Measurements from ENCODE around the gene CDHR2. TPM values are rescaled to one million over a fixed set of nuclear protein-coding genes. Genes with fewer than 3 reads are reported as not detected.

Gene CDHR2
- total RNA-seq, result under 1 TPM in 3 of 4 donors, not detected in 1; under 0.01 to 0.35 (median 0.09) TPM

- H3K27ac ChIP-seq, result no peak within 1 kb of the TSS
- no peak for DNase-seq
- no peaks in the 10 kb centered on the region for H3K4me1 ChIP-seq
- H3K9me3 ChIP-seq, result no peaks in the 10 kb centered on the region
- H3K4me3 ChIP-seq, result no peak within 1 kb of the TSS
- intact Hi-C loops (cut with DNase I; ENCODE audit: low total_unique reads), result no loop called here
- no peaks in the 10 kb centered on the region for H3K36me3 ChIP-seq
- no peaks in the 10 kb centered on the region for H3K27me3 ChIP-seq
- no peak for TF ChIP-seq POLR2A (IDR thresholded peaks at IDR 0.05)
- TF ChIP-seq CTCF (IDR thresholded peaks at IDR 0.05), result no peak
These were observed at the start of gene CDHR2 for GRCh38 chr5:176548967-176549444. Gene CDHR2 (plus strand): TSS chr5:176549342. CDS start chr5:176565353, 16,011 bp downstream.

GRCh38 chr5:176500511-176500910 is 48.6 kb upstream of the CDHR2 start:
- Histone ChIP-seq H3K27me3 (no peaks in the 10 kb centered on the region), H3K4me3 (no peak overlapping the region), H3K27ac (no peak overlapping the region), H3K36me3 (no peaks in the 10 kb centered on the region), H3K9me3 (no peaks in the 10 kb centered on the region), H3K4me1 (no peaks in the 10 kb centered on the region)
- intact Hi-C loops (cut with DNase I; ENCODE audit: low total_unique reads), result no loop called here
- no peak for DNase-seq
- TF ChIP-seq CTCF (IDR thresholded peaks at IDR 0.05), result no peak
- TF ChIP-seq POLR2A (IDR thresholded peaks at IDR 0.05), result no peak

- no peaks in the 10 kb centered on the region for H3K36me3 ChIP-seq
- H3K4me1 ChIP-seq, result no peaks in the 10 kb centered on the region
- TF ChIP-seq CTCF (IDR thresholded peaks at IDR 0.05) (no peak), POLR2A (IDR thresholded peaks at IDR 0.05) (no peak)
- H3K27ac ChIP-seq, result no peak overlapping the region
- intact Hi-C loops (cut with DNase I; ENCODE audit: low total_unique reads), result no loop called here
- no peak for DNase-seq
- no peaks in the 10 kb centered on the region for H3K27me3 ChIP-seq
- no peak overlapping the region for H3K4me3 ChIP-seq
- H3K9me3 ChIP-seq, result no peaks in the 10 kb centered on the region
These were observed 47.8 kb upstream of the CDHR2 start for GRCh38 chr5:176501333-176501732.

GRCh38 chr5:176503496-176503895 is 45.6 kb upstream of the CDHR2 start:
- Histone ChIP-seq H3K4me3 (no peak overlapping the region), H3K9me3 (no peaks in the 10 kb centered on the region), H3K27ac (no peak overlapping the region), H3K4me1 (no peaks in the 10 kb centered on the region), H3K36me3 (no peaks in the 10 kb centered on the region), H3K27me3 (no peaks in the 10 kb centered on the region)
- TF ChIP-seq POLR2A (IDR thresholded peaks at IDR 0.05) (no peak), CTCF (IDR thresholded peaks at IDR 0.05) (no peak)
- no peak for DNase-seq
- intact Hi-C loops (cut with DNase I; ENCODE audit: low total_unique reads), result no loop called here

GRCh38 chr5:176507911-176508310 is 41.2 kb upstream of the CDHR2 start:
- Histone ChIP-seq H3K4me3 (no peak overlapping the region), H3K27me3 (no peaks in the 10 kb centered on the region), H3K4me1 (no peaks in the 10 kb centered on the region), H3K9me3 (no peaks in the 10 kb centered on the region), H3K36me3 (no peaks in the 10 kb centered on the region), H3K27ac (no peak overlapping the region)
- intact Hi-C loops (cut with DNase I; ENCODE audit: low total_unique reads), result no loop called here
- no peak for DNase-seq
- TF ChIP-seq CTCF (IDR thresholded peaks at IDR 0.05) (no peak), POLR2A (IDR thresholded peaks at IDR 0.05) (no peak)

All from uterus (tissue), 4 donors.